Measurements from ENCODE around the gene LCN1.
"Not testable (repeated sequence)": the region's sequence is repeated elsewhere in the genome, so short reads cannot be mapped to it uniquely, and the experiment has no call there.

LCN1 gene

DNA sequence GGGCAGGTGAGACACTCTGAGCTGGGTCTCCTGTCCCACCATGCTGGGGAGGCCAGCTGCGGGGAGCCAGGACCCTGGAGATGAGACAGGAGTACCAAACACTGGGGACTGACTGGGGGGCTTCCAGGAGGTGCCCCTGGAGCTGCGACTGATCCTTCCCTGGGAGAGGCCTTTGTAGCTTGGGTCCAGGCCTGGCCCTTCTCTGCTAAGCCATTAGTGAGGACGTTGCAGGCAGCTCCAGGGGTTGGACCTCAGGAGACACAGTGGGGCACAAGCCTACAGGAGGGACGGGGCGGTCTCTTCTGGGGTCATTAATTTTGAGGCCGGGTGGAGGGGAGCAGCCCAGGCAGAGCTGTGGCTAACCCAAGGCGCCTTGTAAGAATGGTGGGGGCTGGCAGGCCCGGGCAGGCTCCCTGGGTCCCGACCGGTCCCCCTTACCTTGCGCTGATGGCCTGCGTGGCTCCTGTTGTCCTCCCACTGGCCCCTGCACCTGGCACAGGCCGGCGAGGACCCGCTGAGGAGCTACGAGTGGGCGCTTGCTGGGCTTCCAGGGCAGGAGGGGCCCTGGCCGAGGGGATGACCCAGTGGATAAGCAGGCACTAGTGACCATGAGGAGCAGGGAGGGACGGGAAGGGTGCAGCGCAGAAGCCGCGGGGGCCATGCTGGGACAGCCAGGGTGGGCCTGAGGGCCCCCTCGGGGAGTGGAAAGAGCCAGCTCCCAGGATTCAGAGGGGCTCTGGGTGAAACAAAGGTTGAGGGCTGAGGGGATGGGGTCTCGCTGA lies 15.6 kb upstream of the LCN1 start:
- DNase-seq = no peak

DNA sequence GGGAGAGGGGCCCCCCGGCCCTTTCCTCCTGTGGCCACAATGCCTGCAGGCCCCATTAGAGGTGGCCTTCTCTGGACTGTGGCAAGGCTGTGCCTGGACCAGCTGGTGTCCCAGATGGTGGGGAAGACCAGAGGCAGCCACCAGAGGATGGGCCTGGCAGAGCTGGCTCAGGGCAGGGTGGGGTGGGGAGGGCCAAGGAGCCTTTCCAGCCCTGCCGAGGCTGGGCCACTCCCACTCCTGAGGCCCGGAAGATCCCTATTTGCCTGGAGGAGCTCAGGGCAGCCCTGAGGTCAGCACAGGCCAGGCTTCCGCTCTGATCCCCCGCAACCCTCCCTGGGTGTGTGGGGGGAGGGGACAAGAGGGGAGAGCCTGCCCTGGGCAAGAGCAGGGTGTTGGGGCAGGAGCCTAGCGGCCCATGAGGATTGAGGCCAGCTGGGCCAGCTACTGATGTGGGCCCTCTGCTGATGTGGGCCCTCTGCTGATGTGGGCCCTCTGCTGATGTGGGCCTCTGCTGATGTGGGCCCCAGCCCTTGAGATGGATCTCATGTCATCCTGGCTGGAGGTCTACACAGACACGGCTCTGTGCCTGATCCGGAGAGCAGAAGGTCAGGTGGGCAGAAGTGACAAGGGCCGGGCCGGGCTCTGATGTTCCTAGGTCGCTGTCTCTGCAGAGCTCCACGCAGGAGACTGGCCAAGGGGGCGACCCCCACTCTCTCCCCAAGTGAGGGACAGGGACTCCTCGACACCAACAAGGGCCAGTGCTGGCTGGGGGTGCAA lies 14.7 kb upstream of the LCN1 start:
- DNase-seq = no peak

DNA sequence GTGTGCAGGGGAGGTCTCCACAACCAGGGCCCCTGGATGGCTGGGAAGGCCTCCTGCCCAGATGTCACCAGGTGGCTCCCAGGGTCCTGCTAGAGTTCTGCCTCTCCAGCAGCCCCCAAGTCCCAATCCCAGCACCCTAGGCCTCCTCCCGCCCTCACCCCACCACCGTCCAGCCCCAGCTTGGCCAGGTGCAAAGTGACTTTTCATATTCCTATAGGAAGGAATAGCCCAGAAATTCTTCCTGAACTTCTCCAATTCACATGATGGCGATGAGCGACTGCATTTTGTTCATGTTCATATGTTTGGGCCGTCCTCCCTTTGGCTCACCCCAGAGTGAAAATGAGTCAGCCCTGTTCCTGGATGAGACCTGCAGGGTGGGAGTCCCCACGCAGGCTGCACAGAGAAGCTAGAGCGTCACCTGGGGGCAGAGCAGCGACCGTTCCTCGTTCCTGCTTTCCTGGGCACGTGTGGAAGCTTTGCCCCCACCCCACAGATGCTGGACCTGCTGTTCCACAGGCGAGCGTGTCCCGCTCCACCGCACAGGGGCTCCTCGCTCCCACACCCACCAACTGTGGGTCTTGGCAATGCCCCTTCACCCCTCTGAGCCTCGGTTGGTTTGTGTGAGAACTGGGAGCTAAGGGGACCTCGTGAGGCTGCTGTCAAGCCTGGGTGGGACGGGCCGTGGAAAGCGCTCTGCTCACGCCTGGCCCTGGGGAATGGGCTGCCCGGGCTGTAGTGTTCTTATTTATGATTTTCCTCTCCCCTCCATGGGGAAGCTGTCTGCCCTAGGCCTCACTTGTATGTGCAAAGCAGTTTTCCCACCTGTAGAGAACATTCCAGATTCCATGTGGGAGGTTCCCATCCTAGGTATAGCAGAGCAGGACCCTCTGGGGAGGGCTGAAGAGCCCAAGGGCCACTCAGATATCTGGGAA lies 13.9 kb upstream of the LCN1 start:
- DNase-seq = no peak

DNA sequence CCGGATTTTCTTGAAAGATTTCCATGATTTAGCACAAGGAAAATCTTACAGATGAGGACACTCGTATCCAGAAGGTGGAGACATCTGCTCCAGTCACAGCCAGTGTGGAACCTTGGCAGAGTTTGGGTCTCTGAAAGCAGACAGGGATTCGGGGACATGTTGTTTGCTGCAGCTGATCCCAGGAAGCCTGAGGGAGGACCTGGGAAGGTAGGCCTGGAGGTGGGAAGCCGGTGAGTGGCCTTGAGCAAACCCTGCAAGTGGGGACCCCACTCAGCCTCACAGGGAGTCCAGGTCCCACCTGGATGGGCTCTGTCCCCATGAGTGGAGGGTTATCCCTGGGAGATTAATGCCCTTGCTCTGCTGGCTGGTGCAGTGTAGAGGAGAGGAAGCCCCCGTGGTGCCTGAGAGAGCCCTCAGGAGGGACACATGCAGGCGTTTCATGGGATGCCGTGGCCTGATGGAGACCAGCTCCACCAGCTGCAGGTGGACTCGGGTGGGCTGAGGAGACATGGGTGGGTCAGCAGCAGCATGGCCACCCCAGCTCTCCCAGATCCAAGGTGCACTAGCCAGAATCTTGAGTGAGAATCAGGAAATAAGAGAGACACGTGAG lies 12.9 kb upstream of the LCN1 start:
- DNase-seq = no peak

DNA sequence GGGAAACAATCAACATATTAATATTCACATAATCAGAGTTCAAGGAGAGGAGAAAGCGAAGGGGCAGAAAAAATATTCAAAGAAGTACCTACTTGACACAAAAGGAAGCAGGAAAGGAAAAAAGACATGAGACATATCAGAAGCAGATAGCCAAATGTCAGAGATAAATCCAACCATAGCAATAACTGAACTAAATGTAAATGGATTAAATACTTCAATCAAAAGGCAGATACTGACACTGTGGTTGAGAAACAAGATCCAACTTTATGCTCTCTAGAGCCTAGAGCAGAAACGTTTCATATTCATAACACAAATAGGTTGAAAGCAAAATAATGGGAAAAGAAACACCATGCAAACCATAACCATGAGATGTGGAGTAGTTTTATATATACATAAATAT lies 11.8 kb upstream of the LCN1 start:
- no peak for DNase-seq

DNA sequence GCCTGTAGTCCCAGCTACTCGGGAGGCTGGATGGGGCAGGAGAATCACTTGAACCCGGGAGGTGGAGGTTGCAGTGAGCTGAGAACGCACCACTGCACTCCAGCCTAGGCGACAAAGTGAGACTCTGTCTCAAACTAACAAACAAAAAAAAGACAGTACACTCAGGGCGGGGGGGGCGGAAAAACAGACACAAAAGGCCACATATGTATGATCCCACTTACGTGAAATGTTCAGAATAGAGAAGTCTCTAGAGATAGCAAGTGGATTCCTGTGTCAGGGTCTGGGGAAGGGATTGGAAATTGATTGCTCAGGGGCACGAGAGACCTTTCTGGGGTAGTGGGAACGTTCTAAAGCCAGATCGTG lies 9.0 kb upstream of the LCN1 start:
- no peak for DNase-seq

DNA sequence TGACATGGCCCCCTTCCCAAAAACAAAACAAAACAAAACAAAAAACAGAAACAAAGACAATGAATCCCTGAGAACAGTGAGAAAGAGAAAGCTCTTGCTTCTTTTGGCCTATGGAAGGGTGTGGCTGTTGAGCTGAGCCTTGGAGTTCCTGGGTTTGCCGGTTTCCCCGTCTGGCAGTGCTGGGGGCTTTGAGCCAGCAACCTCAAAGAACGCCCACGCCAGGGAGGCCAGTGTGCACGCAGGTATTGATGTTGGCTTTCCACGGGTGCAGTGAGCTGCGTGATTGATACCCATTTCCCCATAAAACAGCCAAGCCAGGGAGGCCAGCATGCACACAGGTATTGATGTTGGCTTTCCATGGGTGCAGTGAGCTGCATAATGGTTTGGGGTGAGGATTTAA lies 8.3 kb upstream of the LCN1 start:
- DNase-seq = no peak

DNA sequence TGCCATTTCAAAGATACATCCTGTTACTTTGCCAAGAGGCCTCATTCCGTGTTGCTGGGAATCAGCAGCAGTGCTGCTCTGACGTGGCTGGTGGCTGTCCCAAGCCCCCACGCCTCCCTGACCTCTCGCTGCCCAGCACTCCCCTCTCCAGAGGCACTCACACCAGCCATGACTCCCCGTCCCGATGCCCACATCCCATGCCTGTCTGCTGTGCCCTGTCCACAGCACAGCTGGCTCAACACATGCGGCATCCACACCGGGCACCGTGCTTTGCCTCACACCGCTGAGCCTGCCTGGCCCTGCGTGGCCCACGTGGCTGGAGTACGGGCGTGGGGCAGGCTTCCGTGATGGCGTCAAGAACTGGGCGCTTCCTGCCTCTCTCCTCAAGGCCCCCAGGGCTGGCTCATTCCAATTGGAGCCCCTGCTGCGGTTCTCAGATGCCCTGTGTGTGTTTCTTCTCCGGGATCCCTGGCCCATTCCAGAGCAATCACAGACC lies 7.8 kb upstream of the LCN1 start:
- no peak for DNase-seq

DNA sequence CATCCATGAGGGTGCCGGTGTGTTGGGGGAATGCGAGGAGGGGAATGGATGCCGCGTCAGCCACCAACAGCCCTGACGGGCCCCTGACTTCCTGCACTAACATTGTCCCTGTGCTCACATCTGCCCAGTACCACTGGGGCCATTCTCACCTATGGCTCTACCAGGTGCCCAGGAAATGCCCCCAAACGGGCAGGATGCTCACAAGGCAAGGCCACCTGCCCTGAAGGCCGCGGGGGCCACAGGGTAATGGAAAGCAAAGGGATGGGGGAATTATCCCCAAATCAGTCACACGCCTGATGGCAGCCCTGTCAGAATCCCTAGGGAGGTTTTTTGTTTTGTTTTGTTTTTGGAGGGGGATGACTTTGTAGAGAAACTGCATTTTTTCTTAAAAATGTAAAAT lies 7.3 kb upstream of the LCN1 start:
- not testable (repeated sequence) for DNase-seq

DNA sequence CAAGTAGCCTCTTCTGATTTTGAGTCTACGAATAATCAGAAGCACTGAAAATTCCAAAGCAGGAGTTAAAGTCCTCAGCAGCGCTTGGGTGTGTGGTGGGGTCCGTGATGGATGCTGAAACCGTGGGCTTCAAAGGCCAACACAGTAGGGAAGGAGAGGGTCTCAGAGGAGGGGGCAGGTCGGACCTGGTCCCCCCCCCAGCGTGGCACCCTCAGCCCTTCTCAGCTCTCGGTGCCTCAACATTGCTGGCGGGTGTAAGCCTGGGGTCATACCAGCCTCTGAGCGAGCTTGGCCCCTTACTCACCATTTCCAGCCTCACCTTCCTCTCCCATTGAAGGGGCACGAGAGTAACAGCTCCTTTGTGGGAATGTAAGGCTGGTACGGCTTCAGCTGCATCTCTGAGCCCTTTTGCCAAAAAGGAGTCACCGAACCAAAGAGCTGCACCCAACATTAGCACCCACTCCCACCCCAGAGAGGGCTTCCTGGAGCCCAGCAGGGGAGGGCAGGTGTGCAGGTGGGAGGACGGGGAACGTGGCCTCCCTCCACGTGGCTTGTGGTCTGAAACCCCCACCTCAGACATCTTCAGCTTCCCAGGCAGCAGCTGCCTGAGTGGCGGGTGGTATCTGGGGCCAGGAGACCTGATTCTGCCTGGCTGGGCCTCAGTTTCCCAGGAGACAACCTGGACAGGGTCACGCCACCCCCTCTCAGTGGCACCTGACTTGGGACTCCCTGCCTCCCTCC lies 6.7 kb upstream of the LCN1 start:
- DNase-seq = no peak

DNA sequence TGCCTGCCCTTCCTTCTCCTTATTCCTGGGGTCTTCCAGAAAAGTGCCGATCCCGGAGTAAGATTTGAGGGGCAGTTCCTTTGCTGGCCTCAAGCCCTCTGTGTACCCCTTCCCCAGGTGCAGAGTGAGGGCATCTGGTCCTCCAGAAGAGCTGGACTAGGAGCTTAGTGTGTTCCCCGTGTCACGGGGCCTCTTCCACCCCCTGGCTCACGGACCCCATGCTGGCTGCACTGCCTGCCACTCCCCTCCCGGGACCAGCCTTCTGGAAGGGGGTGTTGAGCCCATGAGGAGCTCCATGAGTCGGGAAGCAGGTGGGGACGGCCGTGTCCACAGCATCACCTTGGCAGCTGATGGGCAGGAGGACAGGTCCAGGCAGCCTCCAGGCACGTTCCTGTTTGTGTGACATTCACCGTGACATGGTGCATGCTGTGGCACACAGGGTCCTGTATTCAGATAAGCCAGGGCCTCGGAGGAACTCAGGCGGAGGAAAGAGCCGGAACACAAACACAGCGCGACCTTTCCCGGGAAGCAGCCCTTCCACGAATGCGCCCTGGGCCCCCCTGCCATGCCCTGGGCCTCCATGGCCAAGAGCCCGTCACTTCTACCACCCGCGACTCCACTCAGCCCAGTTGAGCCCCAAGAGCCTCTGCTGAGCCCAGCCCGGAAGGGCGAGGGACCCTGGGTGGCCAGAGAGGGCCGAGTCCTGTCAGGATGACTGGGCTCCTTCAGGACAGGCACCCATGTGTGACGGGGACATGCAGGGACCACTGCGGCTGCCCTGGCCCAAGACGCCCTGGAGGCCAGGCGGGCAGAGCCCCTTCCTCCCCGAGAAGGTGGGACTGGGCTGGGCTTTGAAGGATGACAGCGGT lies 5.9 kb upstream of the LCN1 start:
- no peak for DNase-seq

DNA sequence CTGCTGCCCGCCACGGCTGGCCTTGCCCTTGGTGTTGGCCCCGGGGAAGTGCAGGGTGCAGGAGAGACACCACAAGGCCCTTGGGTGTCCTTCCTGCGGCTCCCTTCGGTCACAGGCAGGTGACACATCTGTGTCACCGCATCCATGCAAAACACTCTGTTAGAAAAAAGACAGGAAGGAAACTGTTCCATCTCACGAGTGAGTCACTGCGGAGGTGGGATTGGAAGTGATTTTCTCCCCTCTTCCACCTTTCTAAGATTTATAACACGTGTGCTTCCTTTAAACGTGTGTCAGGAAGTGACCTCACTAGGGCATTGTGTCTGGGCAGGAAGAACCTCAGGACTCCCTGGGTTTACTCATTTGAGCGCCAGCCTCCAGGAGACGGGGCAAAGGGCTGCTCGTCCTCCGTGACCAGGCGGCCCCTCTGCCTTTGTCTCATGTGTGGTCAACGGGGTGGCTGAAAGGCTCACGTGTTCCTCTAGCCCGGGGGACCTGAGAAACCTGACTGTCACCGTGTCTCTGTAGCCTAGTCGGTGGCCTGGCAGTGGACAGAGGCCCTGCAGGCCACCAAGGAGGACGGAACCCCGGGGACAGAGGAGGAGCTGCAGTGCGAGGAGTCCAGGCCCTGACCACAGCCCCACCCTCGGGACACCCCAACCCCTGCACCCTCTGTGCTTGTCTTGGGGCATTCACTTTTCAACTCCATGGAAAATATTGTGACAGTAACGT lies 4.9 kb upstream of the LCN1 start:
- no peak for DNase-seq

DNA sequence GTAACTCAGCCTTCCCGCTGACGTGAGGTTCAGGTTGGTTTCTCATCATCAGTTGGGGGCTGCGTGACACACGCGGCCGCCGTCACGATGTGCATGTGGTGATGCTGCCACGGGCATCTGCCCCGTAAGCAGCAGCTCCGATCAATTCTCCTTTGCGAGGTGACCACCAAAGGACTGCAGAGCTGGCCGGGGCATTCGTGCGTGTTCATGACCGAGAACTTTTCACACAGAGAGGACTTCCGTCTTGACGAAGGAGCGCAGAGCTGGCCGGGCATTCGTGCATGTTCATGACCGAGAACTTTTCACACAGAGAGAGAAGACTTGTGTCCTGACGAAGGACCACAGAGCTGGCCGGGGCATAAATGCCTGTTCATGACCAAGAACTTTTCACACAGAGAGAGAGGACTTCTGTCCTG lies 3.8 kb upstream of the LCN1 start:
- DNase-seq = no peak

DNA sequence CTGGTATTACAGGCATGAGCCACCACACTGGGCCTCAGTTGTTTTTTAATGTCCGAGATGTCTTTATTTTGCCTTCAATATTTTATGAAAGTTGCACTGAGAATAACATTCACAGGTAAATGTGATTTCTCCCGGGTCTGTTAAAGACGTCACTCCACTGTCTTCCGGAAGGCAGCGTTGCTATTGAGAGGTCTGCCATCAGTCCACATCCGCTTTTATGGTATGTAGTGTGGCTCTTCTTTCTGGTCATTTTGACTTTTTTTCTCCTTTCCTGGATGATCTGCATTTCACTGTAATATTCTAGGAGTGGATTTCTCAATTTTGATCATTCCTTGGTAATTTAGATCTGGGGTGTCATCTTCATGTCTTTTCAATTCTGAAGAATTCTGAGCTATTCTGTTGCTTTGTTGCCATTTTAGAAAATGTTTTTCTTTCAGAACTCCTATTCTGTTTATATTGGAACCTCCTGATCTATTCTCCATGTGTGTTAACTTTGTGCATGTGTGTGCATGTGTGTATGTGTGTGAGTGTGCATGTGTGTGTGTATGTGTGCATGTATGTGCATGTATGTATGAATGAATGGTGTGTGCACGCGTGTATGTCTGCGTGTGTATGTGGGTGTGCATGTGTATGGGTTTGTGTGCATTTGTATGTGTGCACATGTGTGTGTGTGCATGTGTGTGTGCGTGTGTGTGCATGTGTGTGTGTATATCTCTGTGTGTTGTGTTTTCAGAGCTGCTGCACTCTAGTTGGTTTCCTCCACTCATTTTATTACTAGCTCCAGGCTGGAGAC lies 1.9 kb upstream of the LCN1 start:
- no peak for DNase-seq

DNA sequence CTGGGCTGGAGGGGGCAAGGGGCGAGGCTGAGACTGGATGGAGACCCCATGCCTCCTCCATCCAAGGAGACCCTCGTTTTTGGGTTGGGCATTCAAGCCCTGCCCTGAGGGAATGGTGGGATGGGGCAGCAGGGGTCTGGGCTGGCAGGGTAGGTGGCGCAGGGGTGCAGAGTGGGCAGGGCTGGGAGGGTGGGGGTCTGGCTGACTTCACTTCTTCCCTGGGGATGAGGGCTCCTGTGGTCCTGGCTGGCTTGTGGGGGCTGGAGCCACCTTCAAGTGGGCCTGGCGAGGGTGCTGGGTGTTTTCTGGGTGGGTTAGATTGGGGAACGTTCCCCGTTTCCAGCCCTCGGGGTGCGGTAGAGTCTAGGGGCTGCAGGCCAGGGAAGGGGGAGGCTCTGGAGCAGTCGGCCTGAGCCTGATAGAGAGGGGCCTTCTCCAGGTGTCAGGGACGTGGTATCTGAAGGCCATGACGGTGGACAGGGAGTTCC lies 412 bp downstream of the LCN1 start:
- DNase-seq = no peak

DNA sequence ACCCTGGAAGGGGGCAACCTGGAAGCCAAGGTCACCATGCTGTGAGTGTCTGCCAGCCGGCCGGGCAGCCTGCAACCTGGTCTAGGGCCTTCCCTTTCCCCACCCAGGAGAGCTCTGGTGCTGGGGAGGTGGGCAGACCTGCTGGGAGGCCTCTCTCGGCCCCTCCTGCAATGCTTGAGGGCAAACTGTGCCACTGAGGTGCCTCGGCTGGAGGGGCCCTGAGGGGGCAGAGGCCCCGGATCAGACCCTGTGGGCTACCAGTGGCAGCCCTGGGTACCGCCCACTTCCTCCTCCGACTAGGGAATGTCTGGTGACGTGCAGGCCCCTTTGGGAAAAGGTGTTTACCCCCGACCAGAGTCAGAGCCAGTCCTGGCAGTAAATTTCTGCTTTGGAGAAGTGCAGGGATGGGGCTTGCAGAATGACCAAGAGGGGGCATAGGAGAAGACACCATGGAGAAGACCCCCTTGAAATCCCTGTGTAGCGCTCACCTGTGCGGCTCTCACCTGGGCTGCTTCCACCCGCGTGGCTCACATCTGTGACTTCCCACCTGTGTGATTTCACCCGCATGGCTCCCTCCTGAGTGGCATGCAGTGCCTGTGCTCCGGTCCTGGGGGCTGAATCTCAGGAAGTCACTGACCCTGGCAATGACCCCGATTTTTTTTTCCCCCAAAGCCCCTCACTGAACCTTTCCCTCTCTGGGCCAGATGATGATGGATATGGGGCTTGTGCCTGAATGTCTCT lies 1.1 kb downstream of the LCN1 start:
- DNase-seq = no peak

DNA sequence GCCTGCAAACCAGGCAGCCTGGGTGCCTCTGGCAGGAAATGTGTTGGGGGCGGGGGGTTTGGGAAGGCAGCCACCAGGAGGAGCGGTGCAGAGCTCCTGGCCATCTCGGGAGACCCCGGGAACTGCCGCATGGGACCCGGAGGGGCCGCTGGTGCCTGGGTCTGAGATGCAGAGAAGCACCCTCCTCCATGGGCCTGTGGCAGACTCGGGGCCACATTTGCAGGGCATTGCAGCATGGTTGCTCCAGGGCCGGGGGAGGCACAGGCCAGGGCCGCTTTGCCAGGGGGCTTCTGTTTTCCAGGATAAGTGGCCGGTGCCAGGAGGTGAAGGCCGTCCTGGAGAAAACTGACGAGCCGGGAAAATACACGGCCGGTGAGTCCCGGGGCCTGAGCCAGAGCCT lies 1.7 kb downstream of the LCN1 start:
- DNase-seq = no peak

DNA sequence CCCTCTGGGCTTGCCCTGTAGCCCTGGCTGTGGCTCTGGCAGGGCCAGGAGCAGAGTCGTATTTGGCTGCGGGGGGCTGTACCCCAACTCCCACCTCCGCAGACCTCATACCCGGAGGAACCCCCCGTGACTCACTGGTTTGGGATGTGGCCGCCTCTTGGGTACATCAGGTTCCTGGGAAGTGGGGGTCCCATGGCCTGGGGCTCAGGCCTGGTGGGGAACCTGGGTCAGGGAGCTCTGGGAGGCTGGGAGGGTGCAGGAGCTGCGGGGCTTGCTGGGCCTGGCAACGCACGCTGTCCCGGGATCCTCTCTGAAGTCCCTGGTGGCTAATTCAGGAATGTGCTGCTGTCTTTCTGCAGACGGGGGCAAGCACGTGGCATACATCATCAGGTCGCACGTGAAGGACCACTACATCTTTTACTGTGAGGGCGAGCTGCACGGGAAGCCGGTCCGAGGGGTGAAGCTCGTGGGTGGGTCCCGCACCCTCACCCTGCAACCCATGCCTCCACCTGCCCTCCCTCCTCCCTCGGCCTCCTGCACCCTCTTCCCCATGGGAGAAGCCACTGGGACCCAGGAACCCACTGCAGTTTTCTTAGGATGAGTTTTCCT lies 2.4 kb downstream of the LCN1 start:
- no peak for DNase-seq

All from NCI-H69 (cell line).